BLaER1 (cell line): Measurements from ENCODE around the gene STAT5B.

ENCODE experiments used
- H3K27ac ChIP-seq: shearing (Covaris generic); formaldehyde crosslinking; 2 replicates; pipeline ENCODE4 v1.8.1; 2022
- H3K27me3 ChIP-seq: shearing (Covaris generic); formaldehyde crosslinking; 2 replicates; pipeline ENCODE4 v1.8.1; 2022
- H3K36me3 ChIP-seq: shearing (Covaris generic); formaldehyde crosslinking; 2 replicates; pipeline ENCODE4 v1.8.1; 2022
- H3K4me1 ChIP-seq: shearing (Covaris generic); formaldehyde crosslinking; 2 replicates; pipeline ENCODE4 v1.8.1; 2022
- H3K4me2 ChIP-seq: shearing (Covaris generic); formaldehyde crosslinking; 2 replicates; pipeline ENCODE4 v1.8.1; 2022
- H3K4me3 ChIP-seq: shearing (Covaris generic); formaldehyde crosslinking; 2 replicates; pipeline ENCODE4 v1.8.1; 2022
- H3K9ac ChIP-seq: shearing (Covaris generic); formaldehyde crosslinking; 2 replicates; pipeline ENCODE4 v1.8.1; 2022
- H3K9me3 ChIP-seq: shearing (Covaris generic); formaldehyde crosslinking; 2 replicates; pipeline ENCODE4 v1.8.1; 2022
- H4K20me1 ChIP-seq: shearing (Covaris generic); formaldehyde crosslinking; 2 replicates; pipeline ENCODE4 v1.8.1; 2022
- Cebpa-rat ChIP-seq: shearing (Covaris generic); IDR thresholded peaks from 2 replicates; pipeline ENCODE4 v1.8.1; 2022

The STAT5B gene

GRCh38 chr17:42296012-42296411 is 19.8 kb upstream of the STAT5B start:
- Histone ChIP-seq H3K4me1 (peaks cover 8% of the 10 kb centered on the region), H3K27me3 (no peaks in the 10 kb centered on the region), H3K4me2 (no peak overlapping the region), H3K9me3 (no peaks in the 10 kb centered on the region), H3K4me3 (no peak overlapping the region), H4K20me1 (peaks cover 17% of the 10 kb centered on the region; the same call in 1 of the 2 replicates), H3K36me3 (peaks cover 85% of the 10 kb centered on the region), H3K9ac (no peak overlapping the region), H3K27ac (no peak overlapping the region)
- no peak for TF ChIP-seq Cebpa-rat

DNA sequence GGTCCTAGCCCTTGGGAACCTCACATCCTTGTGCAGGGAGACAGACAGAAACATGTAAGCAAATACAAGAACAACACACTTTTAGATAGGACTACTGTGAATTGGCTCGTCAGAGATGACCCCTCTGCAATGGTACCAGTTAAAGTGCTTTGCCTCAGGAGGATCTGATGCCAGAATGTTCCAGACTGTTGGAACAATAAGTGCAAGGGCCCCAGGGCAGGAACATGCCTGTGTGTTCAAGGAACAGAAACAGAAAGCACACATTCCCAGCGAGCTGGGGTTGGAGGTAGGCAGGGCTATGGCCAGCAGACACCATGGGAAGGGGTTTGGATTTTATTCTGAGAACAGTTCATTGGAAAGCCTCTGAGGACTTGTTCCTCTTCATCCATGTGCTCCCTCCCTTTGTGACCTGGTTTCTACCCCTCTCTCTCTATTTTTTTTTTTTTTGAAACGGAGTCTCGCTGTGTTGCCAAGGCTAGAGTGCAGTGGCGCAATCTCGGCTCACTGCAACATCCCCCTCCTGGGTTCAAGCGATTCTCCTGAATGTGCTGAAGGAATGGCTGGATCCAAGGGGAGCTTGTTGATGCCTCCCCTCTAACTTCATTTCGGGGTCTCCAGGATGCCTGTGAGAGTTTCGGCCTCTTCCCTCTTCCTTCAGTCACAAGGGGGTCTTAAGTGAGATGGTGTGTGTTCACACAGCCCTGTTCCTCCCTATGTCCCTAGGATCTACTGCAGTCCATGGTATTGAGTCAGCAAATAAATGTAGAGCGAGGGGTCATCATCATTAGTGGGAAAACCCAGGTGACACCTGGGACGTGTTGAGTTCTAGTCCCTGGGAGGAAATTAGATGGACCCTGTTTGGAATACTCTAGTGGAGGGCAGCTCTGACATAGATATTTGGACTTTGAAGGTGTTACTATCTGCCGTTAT is 18.5 kb upstream of the STAT5B start:
- H3K36me3 ChIP-seq = peaks cover 88% of the 10 kb centered on the region
- no peaks in the 10 kb centered on the region for H3K27me3 ChIP-seq
- TF ChIP-seq Cebpa-rat = no peak
- H3K4me1 ChIP-seq = peaks cover 19% of the 10 kb centered on the region
- no peak overlapping the region for H3K9ac ChIP-seq
- H3K9me3 ChIP-seq = no peaks in the 10 kb centered on the region
- H3K27ac ChIP-seq = no peak overlapping the region
- no peak overlapping the region for H3K4me3 ChIP-seq
- peaks cover 30% of the 10 kb centered on the region for H4K20me1 ChIP-seq
- H3K4me2 ChIP-seq = no peak overlapping the region

- Histone ChIP-seq H3K4me3 (no peak overlapping the region), H3K4me2 (no peak overlapping the region; the same call in 1 of the 2 replicates), H3K36me3 (peaks cover 56% of the 10 kb centered on the region), H4K20me1 (peaks cover 38% of the 10 kb centered on the region), H3K9ac (no peak overlapping the region), H3K4me1 (peaks cover 53% of the 10 kb centered on the region), H3K9me3 (no peaks in the 10 kb centered on the region), H3K27ac (no peak overlapping the region), H3K27me3 (peaks cover 4% of the 10 kb centered on the region; the same call in 1 of the 2 replicates)
- no peak for TF ChIP-seq Cebpa-rat
These were observed 14.9 kb upstream of the STAT5B start for GRCh38 chr17:42291129-42291528.

GRCh38 chr17:42290577-42290976 is 14.4 kb upstream of the STAT5B start:
- Histone ChIP-seq H4K20me1 (peaks cover 38% of the 10 kb centered on the region), H3K27me3 (peaks cover 4% of the 10 kb centered on the region; the same call in 1 of the 2 replicates), H3K36me3 (peaks cover 51% of the 10 kb centered on the region), H3K4me1 (peaks cover 53% of the 10 kb centered on the region), H3K4me2 (no peak overlapping the region; the same call in 1 of the 2 replicates), H3K9me3 (no peaks in the 10 kb centered on the region), H3K27ac (no peak overlapping the region), H3K9ac (no peak overlapping the region), H3K4me3 (no peak overlapping the region)
- no peak for TF ChIP-seq Cebpa-rat

DNA sequence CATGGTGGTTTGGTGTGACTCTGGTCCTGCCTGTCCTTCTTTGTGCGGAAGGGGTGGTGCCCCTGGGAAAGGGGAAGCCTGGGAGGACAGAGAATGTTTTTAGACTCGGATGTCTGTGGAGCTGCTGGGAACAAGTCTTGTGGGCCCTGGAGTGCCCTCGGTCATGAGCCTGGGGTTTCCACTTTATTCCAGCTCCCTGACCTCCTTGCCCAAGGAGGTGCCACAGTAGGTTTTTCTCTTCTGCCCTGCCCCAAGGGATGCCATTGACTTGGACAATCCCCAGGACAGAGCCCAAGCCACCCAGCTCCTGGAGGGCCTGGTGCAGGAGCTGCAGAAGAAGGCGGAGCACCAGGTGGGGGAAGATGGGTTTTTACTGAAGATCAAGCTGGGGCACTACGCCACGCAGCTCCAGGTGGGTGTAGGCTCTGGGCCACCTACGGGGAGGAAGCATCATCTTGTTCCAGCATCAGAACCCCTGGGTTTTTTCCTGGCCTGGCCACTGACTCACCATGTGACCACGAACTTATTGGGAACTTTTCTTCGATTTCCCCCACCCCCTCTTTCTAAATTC is 13.5 kb upstream of the STAT5B start:
- peaks cover 4% of the 10 kb centered on the region; the same call in 1 of the 2 replicates for H3K27me3 ChIP-seq
- H3K27ac ChIP-seq = 0 out of 2 replicates have a peak overlapping the region, but pooled peaks have one; percentile 82
- no peak for TF ChIP-seq Cebpa-rat
- H4K20me1 ChIP-seq = peaks cover 30% of the 10 kb centered on the region
- peak overlapping the region; percentile 80; the same call in 1 of the 2 replicates for H3K9ac ChIP-seq
- H3K4me2 ChIP-seq = peak overlapping the region; percentile 89
- no peaks in the 10 kb centered on the region for H3K9me3 ChIP-seq
- H3K4me1 ChIP-seq = peaks cover 53% of the 10 kb centered on the region
- peak overlapping the region; percentile 77 for H3K4me3 ChIP-seq
- H3K36me3 ChIP-seq = peaks cover 42% of the 10 kb centered on the region

DNA sequence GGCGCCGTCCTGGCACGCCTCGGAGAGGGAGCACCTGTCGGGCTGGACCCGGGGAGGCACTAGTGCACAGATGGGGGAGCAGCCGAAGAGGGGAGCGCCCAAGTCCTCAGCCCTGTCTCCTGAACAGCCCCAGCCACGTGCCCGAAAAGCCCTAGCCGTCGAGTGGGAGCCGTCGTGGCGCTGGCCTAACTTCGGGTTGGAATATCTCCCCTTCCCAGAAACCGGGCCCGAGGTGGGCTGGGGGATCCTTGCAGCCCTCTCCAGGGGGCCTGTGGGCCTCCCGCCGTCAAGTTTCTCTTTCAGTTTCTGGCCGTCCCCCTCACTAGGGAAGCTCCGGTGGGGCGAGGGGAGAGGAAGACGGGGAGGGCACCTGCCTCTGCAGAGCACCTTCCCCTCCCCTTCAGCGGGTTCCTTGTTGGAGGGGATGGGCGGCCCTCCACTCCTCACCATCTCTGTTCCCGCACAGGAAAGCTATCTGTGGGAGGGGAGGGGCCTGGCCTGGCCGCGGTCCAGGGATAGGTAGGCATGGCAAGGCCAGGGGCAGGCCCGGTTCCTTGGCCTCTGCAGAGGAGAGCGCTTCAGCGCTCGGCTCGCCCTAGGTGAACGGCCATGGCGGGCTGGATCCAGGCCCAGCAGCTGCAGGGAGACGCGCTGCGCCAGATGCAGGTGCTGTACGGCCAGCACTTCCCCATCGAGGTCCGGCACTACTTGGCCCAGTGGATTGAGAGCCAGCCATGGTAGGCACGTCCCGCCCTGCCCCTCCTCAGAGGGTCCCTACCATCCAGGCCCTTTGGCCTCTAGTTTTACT is 12.8 kb upstream of the STAT5B start:
- peaks cover 23% of the 10 kb centered on the region for H4K20me1 ChIP-seq
- H3K27me3 ChIP-seq = peaks cover 4% of the 10 kb centered on the region; the same call in 1 of the 2 replicates
- no peak for TF ChIP-seq Cebpa-rat
- H3K27ac ChIP-seq = peak overlapping the region; percentile 82
- peaks cover 53% of the 10 kb centered on the region for H3K4me1 ChIP-seq
- peak overlapping the region; percentile 80 for H3K9ac ChIP-seq
- H3K36me3 ChIP-seq = peaks cover 35% of the 10 kb centered on the region
- peak overlapping the region; percentile 89 for H3K4me2 ChIP-seq
- no peaks in the 10 kb centered on the region for H3K9me3 ChIP-seq
- H3K4me3 ChIP-seq = peak overlapping the region; percentile 77

DNA sequence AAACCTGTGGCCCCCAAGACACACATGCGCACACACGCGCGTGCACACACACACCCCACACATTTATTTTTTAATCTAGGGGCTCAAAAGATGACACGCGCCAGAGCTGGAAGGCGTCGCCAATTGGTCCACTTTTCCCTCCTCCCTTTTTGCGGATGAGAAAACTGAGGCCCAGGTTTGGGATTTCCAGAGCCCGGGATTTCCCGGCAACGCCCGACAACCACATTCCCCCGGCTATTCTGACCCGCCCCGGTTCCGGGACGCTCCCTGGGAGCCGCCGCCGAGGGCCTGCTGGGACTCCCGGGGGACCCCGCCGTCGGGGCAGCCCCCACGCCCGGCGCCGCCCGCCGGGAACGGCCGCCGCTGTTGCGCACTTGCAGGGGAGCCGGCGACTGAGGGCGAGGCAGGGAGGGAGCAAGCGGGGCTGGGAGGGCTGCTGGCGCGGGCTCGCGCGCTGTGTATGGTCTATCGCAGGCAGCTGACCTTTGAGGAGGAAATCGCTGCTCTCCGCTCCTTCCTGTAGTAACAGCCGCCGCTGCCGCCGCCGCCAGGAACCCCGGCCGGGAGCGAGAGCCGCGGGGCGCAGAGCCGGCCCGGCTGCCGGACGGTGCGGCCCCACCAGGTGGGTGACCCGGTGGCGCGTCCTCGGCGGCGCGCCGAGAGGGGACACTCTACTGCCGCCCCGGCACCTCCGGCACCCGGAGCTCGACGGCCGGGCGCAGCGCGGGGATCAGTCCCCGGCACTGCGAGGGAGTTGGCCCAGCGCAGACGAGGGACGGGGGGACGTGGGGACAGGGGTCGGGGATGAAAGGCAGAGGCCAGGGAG is 12.0 kb upstream of the STAT5B start, which contains the start of gene STAT5A:
STAT5A (plus strand) TSS at position 522 of the 826 bp plus-strand sequence. CDS start 914 bp downstream, outside the sequence.
- Histone ChIP-seq H3K4me2 (peak within 1 kb of the TSS; percentile 89), H3K9ac (peak within 1 kb of the TSS; percentile 80), H3K4me1 (peaks cover 53% of the 10 kb centered on the region), H3K36me3 (peaks cover 27% of the 10 kb centered on the region), H3K9me3 (no peaks in the 10 kb centered on the region), H3K27me3 (peaks cover 4% of the 10 kb centered on the region; the same call in 1 of the 2 replicates), H3K4me3 (peak within 1 kb of the TSS; percentile 77), H4K20me1 (peaks cover 22% of the 10 kb centered on the region), H3K27ac (peak within 1 kb of the TSS; percentile 82)
- no peak for TF ChIP-seq Cebpa-rat

- Histone ChIP-seq H4K20me1 (peaks cover 22% of the 10 kb centered on the region), H3K4me3 (peak overlapping the region; percentile 77), H3K9me3 (no peaks in the 10 kb centered on the region), H3K4me1 (peaks cover 53% of the 10 kb centered on the region), H3K27ac (peak overlapping the region; percentile 82), H3K27me3 (peaks cover 4% of the 10 kb centered on the region; the same call in 1 of the 2 replicates), H3K4me2 (peak overlapping the region; percentile 89), H3K9ac (peak overlapping the region; percentile 80), H3K36me3 (peaks cover 21% of the 10 kb centered on the region)
- TF ChIP-seq Cebpa-rat = no peak
These were observed 11.2 kb upstream of the STAT5B start for GRCh38 chr17:42287305-42287976.
